NOMO-1 treated with DMSO at 0.1 percent for 48 hours (cell line): ENCODE results near the gene TARDBP.
"Not testable (repeated sequence)": the region's sequence is repeated elsewhere in the genome, so short reads cannot be mapped to it uniquely, and the experiment has no call there.

ENCODE experiments used
- DNase-seq: peaks from one replicate; lab custom pipeline; 2025; ENCODE audit not compliant: unreplicated experiment; lab: John Stamatoyannopoulos, UW

Gene TARDBP

DNA sequence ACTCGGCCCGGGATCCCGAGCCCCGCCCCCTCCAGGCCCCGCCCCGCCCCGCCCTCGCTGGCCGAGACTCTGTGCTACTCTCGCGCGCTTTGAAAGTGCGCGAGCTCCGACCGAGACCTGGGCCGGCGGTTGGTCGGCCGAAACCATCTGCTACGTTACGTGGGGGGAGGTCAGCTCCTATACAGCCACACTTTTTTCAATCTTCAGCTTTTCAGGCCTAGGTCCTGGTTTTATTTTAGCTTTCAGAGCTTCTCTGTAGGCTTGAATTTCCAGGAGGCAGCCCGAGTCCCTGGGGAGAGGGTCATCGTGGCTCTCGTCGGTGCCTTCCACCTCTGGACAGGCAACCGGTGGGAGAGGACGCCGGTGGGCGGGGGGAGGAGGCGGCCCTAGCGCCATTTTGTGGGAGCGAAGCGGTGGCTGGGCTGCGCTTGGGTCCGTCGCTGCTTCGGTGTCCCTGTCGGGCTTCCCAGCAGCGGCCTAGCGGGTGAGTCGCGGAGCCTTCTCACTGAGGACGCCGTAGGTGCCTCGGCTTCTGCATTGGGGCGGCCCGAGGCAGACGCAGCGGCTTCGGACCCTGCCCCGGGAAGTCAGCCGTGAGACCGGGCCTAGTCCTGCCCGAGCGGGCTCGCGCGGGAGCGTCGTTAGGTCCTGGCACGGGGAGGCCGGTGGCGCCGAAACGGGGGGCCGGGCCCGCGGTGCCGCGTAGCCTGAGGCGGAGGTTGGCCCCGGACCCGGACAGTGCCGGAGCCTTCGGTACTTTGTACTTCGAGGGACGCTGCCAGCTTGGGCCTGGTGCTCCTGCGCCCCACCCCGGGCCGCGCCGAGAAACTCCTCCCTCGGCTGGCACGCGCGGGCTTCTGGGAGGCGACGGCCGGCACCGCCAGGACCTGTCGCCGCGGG is at the start of gene TARDBP:
TARDBP (plus strand) TSS at position 395 of the 900 bp plus-strand sequence. CDS start 1,074 bp downstream, outside the sequence.
- peak; percentile 81 for DNase-seq

DNA sequence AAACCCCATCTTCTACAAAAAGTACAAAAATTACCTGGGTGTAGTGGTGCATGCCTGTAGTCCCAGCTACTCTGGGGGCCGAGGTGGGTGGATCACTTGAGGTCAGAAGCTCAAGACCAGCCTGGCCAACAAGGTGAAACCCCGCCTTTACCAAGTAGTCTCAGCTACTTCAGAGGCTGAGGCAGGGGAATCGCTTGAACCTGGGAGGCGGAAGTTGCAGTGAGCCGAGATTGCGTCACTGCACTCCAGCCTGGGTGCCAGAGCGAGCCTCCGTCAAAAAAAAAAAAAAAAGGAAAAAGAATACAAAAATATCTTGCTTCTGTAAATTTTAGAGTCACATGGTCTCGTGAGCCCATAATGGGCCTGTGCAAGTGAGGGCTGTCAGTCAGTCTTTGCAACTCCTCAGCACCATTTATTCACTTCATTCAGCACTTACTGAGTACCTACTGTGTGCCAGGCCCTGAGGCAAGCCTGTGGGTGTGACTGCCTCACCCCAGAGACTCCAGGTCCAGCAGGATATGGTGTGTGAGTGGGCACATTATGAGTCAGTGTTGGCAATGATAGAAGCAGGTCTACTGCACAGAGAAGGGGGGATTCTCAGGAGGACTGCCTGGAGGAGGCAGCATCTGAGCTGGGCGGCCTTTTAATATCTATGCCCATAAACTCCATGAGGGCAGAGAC is 46.8 kb upstream of the TARDBP start:
- DNase-seq = peak; percentile 82

DNA sequence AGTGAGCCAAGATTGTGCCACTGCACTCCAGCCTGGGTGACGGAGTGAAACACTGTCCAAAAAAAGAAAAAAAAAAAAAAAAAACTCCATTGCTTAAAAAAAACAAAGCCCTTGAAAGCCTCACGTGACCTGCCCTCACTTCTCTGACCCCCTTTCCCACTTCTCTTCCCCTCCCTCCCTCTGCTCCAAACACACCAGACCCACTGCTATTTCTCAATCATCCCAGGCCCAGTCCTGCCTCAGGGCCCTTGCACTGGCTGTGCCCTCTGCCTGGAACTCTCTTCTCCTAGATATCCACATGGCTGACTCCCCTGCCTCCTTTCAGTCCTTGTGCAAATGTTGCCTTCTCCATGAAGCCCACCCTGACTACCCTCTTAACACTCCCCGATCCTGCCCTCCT is 45.4 kb upstream of the TARDBP start:
- no peak for DNase-seq

GRCh38 chr1:10968411-10968826 is 44.0 kb upstream of the TARDBP start:
- DNase-seq = no peak

DNA sequence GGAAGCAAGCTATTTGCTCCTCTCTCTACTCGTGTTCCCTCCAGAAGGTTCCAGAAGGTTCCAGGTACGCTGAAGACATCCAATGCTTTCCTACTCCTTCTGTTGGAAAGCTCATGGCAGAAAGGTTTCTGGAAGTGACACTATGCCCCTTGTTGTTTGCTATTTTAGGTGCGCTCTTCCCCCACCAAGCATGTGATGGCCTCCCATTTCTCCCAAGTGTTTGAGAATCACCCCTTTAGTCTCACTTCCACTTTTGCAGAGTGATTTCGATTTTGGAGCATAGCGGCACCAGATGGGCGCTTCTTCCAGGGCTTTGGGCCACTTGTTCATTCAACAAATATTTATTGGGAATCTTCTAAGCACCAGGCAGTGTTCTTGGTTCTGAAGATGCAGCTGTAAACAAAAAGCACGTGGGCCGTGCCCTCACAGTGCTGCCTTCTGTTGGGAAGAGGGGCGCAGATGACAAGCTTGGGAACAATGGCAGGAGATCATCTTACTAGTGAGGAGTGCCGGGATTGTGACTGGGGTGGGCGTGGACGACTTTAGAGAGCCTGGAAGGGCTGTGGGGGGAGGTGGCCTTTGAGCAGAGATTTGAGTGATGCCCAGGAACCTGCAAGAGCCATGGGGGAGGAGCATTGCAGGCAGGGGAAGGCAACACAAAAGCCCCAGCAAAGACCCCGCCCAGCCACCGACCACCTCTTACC is 43.0 kb upstream of the TARDBP start:
- no peak for DNase-seq

DNA sequence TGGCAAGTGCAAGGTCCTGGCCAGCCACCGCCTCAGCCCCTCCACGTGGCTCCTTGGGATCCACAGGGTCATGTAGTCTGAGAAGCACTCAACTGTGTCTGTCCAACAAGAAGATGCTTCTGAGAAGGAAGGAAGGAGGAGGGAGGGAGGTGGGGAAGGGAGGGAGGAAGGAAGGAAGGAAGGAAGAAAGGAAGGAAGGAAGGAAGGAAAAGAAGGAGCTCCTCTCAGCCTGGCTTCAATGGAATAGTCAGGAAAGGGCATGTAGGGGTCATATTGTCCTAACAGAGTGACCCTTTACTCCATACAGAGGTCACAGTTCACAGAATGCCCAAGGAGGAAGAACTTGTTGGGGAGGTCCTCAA is 42.5 kb upstream of the TARDBP start:
- DNase-seq = no peak

DNA sequence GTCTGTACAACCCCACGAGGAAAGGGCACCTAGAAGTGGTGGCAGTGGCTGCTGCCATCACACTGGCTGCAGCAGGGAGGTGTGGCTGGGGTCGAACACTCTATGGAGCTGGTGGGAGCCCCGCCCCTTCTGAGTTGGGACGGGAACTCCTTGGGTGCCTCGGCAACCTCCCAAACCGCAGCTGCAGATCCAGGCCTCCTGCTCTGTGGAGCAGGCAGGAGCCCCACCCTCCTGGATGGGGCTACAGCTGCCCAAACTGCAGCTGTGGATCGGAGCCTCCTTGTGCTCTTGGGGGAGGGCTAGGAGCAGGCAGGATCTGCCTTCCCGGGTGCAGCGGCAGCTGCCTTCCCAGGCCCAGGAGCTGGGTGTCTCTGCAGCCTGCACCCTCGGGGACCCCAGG is 38.9 kb upstream of the TARDBP start:
- DNase-seq = no peak

GRCh38 chr1:10973956-10974881 is 38.2 kb upstream of the TARDBP start:
- no peak for DNase-seq

DNA sequence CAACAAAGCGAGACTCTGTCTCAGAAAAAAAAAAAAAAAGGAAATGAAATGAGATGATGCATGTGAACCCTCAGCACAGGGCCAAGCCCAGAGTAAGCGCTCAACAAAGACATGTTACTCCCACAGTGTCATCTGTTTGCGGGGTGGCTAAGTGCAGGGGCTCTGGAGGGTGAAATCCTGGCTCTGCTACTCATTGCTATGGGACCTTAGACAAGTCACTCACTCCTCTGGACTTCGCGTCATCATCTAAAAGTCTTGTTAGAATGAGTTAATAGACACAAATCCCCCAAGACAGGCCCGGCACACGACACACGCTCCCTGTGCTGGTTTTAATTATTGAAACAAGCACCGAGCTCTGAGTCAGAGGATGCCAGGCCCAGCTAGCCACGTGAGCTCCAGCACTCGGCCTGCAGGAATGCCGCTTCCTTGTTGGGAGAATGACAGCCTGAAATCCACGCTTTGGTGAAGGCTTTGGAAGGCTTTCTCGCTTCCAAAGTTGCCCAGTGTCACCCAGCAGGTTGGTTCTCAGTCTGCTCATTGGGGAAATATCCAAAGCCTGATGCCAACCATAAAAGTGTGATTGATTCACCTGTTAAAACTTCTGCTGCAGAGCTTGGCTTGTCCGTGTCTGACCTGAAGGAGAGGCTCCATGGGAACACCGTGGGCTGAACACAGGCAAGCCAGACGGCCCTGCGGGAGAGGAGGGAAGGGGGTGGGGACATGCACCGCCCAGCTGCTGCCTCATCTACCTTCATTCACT is 36.7 kb upstream of the TARDBP start:
- DNase-seq = no peak

GRCh38 chr1:10978719-10979118 is 33.7 kb upstream of the TARDBP start:
- no peak for DNase-seq

- no peak for DNase-seq
These were observed 33.0 kb upstream of the TARDBP start for GRCh38 chr1:10979483-10979920.

- DNase-seq = no peak
These were observed 32.3 kb upstream of the TARDBP start for GRCh38 chr1:10980094-10980577.

DNA sequence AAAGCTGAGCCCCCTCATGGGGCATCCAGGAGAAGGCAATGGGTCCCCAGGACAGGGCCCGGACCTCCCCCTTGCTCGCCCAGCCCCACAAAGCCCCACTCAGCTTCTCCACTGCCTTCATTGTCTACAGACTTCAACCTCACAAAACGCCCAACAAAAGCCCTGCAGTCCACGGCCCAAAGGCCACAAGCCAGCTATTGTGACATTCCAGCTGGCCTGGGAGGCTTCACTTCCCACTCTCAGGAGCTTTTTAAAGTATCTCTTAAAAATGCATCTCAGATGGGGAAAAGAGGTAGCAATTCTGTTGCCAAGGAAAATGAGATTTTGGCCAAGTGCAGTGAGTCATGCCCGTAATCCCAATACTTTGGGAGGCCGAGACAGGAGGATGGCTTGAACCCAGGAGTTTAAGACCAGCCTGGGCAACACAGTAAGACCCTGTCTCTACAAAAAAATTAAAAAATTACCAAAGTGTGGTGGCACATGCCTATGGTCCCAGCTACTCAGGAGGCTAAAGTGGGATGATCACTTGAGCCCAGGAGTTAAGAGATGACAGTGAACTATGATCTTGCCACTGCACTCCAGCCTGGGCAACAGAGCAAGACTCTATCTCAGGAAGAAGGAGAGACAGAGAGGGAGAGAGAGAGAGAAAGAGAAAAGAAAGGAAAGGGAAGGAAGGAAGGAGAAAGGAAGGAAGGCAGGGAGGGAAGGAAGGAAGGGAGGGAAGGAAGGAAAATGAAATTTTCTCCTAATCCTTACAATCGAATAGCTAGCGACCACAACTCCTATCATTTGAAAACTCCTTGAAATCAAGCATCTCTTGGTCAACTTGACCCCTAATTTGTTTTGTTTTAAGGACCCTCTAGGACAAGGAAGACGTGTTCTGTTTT is 31.4 kb upstream of the TARDBP start:
- no peak for DNase-seq

DNA sequence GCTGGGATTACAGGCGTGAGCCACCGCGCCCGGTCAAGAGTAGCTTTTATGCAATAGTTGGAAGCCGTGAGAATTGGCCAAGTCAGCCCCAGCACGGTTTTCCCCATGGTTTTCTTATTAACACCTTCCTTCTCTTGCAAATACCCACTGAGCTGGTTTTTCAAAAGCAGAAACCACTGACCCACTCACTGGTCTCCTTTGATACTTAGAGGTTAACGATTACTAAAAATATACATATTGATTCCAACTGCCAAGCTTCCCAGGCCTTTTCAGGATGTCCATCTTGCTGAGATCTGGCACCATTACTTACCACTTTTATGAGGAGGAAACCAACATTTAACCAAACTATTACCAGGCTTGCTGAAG is 25.9 kb upstream of the TARDBP start:
- no peak for DNase-seq

DNA sequence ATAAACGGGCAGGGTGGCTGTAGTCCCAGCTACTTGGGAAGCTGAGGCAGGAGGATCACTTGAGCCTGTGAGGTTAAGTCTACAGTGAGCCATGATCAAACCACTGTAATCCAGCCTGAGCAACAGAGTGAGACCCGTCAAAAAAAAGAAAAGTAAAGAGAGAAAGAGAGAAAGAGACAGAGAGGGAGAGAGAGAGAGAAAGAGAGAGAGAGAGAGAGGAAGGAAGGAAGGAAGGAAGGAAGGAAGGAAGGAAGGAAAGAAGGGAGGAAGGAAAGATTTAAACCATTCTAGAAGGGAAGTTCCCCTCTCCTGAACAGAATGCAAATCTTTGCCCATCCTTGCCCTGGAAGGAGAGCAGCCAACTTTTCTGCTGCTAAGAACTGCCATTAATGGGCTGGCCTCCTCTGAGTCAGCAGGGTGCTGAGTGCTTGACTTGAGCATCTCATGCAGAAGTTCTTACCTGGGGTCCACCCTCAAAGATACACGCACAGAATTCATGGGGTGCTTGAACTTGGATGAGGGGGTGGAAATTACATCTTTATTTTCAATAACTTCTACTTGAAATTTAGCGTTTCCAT is 24.5 kb upstream of the TARDBP start:
- no peak for DNase-seq

DNA sequence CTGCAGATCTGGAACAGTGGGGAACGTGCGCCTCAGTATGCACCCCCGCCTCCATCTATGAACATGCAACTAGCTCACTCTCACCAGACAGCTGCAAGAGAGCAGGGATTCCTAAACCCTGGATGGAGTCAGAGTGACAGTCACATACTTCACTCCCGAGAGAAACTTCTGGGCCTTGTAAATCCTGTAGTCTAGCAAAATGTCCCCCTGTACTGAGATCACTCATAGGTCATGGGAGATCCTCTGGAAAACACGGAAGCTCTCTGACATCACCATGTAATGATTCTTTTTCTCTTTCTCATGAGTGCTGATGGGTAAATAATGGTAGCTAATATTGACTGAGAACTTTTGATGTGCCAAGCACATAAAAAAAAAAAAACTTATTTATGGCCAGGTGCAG is 23.4 kb upstream of the TARDBP start:
- DNase-seq = no peak

DNA sequence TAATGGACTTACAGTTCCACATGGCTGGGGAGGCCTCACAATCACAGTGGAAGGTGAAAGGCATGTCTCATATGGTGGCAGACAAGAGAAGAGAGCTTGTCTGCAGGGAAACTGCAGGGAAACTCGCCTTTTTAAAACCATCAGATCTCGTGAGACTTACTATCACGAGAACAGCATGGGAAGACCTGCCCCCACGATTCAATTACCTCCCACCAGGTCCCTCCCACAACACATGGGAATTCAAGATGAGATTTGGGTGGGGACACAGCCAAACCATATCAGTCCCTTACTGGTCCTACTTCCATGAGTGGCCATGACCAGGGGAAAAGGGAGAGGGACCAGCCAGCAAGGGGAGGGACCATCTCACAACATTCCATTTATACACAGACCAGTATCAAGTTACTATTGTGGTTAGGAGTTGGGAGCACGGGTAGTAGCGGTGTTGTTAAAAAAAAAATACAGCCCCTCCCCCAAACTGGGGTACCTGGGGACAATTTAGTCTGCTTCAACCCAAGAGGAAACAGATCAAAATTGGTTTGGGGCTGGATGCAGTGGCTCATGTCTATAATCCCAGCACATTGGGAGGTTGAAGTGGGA is 22.4 kb upstream of the TARDBP start:
- not testable (repeated sequence) for DNase-seq

GRCh38 chr1:10990828-10991227 is 21.6 kb upstream of the TARDBP start:
- DNase-seq = no peak
